Measurements from ENCODE around the gene RRP8. TPM values are rescaled to one million over a fixed set of nuclear protein-coding genes. Genes with fewer than 3 reads are reported as not detected.
A peak's percentile ranks its signal among the peaks of the same experiment; 100 is the strongest.

Gene RRP8
- total RNA-seq, 1 donor from 2014 or later, result 16.2 TPM

DNA sequence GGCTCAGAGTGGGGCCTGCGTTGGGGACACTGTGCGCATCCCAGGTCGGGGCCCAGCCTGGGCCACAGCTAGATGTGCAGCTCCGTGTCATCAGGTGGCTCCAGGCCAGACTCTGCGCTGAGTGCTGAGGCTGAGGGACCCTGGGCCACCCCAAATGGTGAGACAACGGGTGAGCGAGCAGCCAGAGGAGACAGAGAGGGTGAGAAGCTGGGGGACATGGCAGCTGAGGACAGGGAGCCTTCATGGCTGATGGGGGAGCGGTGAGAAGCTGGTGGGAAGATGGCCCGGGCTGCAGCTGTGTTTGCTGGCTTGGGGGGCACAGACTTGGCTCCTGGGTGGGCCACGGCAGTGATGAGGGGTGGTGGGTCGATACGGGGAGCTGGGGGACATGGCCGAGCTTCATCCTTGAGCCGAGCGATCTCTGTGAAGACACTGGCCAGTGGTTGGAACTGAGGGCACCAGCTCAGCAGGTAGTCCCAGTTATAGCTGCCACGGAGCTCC, 18.3 kb upstream of the RRP8 start:
- Mint-ChIP-seq H3K27ac (ENCODE audit: unreplicated experiment) (no peak overlapping the region), H3K4me1 (ENCODE audit: low read depth, unreplicated experiment) (no peaks in the 10 kb centered on the region), H3K36me3 (ENCODE audit: unreplicated experiment) (peaks cover 7% of the 10 kb centered on the region), H3K9me3 (ENCODE audit: unreplicated experiment) (no peaks in the 10 kb centered on the region), H3K27me3 (ENCODE audit: unreplicated experiment) (no peaks in the 10 kb centered on the region), H3K4me3 (ENCODE audit: unreplicated experiment) (no peak overlapping the region)
- DNase-seq, result no peak
- no peak for TF ChIP-seq CTCF (IDR thresholded peaks at IDR 0.05; ENCODE audit: partially characterized antibody, unreplicated experiment)

GRCh38 chr11:6620636-6621035, 17.2 kb upstream of the RRP8 start:
- Mint-ChIP-seq H3K4me1 (ENCODE audit: low read depth, unreplicated experiment) (no peaks in the 10 kb centered on the region), H3K36me3 (ENCODE audit: unreplicated experiment) (peaks cover 7% of the 10 kb centered on the region), H3K9me3 (ENCODE audit: unreplicated experiment) (no peaks in the 10 kb centered on the region), H3K27ac (ENCODE audit: unreplicated experiment) (no peak overlapping the region), H3K27me3 (ENCODE audit: unreplicated experiment) (no peaks in the 10 kb centered on the region), H3K4me3 (ENCODE audit: unreplicated experiment) (no peak overlapping the region)
- no peak for TF ChIP-seq CTCF (IDR thresholded peaks at IDR 0.05; ENCODE audit: partially characterized antibody, unreplicated experiment)
- DNase-seq, result no peak

DNA sequence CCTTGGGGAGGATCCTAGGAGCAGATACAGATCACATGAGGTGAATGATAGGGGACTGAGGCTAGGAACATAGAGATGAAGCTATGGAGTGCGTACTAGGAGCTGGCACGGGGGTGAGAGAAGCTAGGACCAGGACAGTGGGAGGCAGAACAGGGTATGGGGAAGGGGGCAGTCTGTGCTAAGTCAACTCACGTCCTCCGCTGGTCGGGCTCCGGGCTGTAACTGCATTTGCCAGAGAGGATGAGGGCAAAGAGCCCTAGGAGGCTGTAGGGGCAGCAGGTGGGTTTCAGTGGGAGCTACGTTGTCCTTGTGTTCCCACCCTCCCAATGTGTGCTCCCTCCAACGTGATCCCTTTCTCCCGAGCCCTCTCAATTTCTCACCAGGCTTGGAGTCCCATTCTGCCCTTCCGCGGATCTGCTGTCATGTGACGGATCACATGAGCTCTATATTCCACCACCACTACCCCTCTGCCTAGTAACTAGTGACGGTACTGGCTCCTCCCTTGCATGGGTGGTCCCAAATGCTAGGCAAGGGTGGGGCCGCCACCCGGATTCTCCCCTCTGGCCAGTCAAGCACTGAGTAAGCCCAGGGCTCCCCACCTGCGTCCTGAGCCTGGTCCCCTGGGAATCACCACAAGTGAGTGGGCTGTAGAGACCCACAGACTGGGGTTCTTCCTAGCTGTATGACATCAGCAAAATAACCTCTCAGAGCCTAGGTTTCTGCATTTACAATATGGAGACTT, 15.8 kb upstream of the RRP8 start, which contains the start of gene TPP1:
TSS of gene TPP1 (minus strand) at position 419 of the 742 bp plus-strand sequence. CDS start at position 397, 22 bp downstream.
- Mint-ChIP-seq H3K4me3 (ENCODE audit: unreplicated experiment) (no peak within 1 kb of the TSS), H3K27me3 (ENCODE audit: unreplicated experiment) (peaks cover 2% of the 10 kb centered on the region), H3K27ac (ENCODE audit: unreplicated experiment) (no peak within 1 kb of the TSS), H3K36me3 (ENCODE audit: unreplicated experiment) (peaks cover 2% of the 10 kb centered on the region), H3K4me1 (ENCODE audit: low read depth, unreplicated experiment) (no peaks in the 10 kb centered on the region), H3K9me3 (ENCODE audit: unreplicated experiment) (no peaks in the 10 kb centered on the region)
- no peak for TF ChIP-seq CTCF (IDR thresholded peaks at IDR 0.05; ENCODE audit: partially characterized antibody, unreplicated experiment)
- DNase-seq, result peak; percentile 88

DNA sequence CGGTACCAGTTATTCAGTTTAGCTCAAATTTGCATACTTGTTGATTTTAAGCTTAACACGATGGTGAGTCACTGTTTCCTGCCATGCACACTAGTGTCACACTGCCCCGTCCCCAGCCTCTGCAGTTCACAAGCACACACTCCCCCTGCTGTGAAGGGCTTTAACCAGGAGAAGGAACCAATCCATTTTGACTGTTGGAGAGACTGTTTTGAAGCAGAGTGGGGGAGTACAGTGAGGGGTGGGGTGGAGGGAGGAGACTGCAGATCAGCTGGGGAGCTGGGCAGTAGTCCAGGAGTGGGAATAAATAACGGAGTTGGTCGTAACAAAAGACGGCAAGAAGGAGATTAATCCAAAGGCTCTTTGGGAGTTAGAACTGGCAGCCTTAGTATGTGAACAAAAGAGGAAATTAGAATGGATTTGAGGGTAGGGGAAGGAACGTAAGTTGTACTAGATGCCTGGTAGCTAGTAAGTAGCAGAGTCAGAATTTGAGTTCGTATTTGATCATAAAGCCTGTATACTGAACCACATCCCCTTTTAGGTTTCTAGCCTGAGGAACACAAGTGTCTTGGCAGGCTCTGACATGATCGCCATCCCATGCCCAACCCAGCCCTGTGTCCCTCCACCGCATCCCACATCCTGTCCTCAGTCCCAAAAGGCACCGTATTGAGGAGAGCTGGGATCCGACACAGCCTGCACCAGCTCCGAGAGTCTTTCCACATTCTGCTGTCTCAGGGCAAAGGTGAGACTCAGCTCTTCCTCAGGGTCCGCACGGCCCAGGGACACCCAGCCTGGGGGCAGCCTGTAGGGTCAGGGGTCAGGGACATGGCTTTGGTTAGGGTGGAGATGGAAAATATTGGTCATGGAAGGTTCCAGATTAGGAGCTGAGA, 14.9 kb upstream of the RRP8 start:
- TF ChIP-seq CTCF (IDR thresholded peaks at IDR 0.05; ENCODE audit: partially characterized antibody, unreplicated experiment), result no peak
- Mint-ChIP-seq H3K36me3 (ENCODE audit: unreplicated experiment) (no peaks in the 10 kb centered on the region), H3K27me3 (ENCODE audit: unreplicated experiment) (peaks cover 2% of the 10 kb centered on the region), H3K4me1 (ENCODE audit: low read depth, unreplicated experiment) (no peaks in the 10 kb centered on the region), H3K4me3 (ENCODE audit: unreplicated experiment) (no peak overlapping the region), H3K27ac (ENCODE audit: unreplicated experiment) (no peak overlapping the region), H3K9me3 (ENCODE audit: unreplicated experiment) (no peaks in the 10 kb centered on the region)
- no peak for DNase-seq

Measured in glutamatergic neuron (in vitro differentiated cells).